Lower lobe of right lung (tissue), 2 donors: ENCODE data around the gene TMEM250. TPM values are rescaled to one million over a fixed set of nuclear protein-coding genes. Genes with fewer than 3 reads are reported as not detected.

ENCODE experiments used
- ATAC-seq, 2 donors: fragments of 200-7000 bp; cut with Tn5 transposase; one replicate each; pipeline ENCODE4 v1.9.1; 2020 to 2022; ENCODE audit warnings: mild to moderate bottlenecking in 2 of 2, moderate library complexity in 2 of 2
- DNase-seq: peaks from one replicate; pipeline ENCODE4 v3.0.0-alpha.2; 2020
- H3K27ac ChIP-seq: fragments of 200-600 bp; one replicate; pipeline ENCODE4 v1.8.0; 2022
- H3K27me3 ChIP-seq: fragments of 200-600 bp; one replicate; pipeline ENCODE4 v1.8.0; 2022; ENCODE audit warnings: low read depth
- H3K36me3 ChIP-seq: fragments of 200-600 bp; one replicate; pipeline ENCODE4 v1.8.0; 2022; ENCODE audit warnings: mild to moderate bottlenecking
- H3K4me1 ChIP-seq: fragments of 200-600 bp; one replicate; pipeline ENCODE4 v1.8.0; 2022
- H3K4me3 ChIP-seq: fragments of 200-600 bp; one replicate; pipeline ENCODE4 v1.8.0; 2022; ENCODE audit warnings: mild to moderate bottlenecking
- H3K9me3 ChIP-seq: fragments of 200-600 bp; one replicate; pipeline ENCODE4 v1.8.0; 2022
- intact Hi-C: fragments of 100-400 bp; cut with DNase I; formaldehyde crosslinking; loops from one replicate; pipeline ENCODE4 v1.11.0; 2022
- total RNA-seq: library from RNA; stranded (reverse); fragmentation: NEBNext Ultra II Directional; extraction: Animal tissue kit (Norgen Biotek cat#: 25700); gene quantifications from one replicate; pipeline ENCODE4 v1.2.1, GENCODE V29; 2021
- TF ChIP-seq, protein P1 (sequence below): fragments of 200-600 bp; IDR thresholded peaks from one replicate; pipeline ENCODE4 v1.8.0; 2022; ENCODE audit warnings: antibody characterized with exemption, mild to moderate bottlenecking
- donor health status: DM: no; HTN: yes; CAD: no; lungs with severe emphysema.

The TMEM250 gene
- total RNA-seq, 1 donor from 2014 or later: 31.2 TPM

- Histone ChIP-seq H3K4me3 (no peak overlapping the region), H3K9me3 (no peaks in the 10 kb centered on the region), H3K4me1 (peaks cover 10% of the 10 kb centered on the region), H3K27me3 (peaks cover 33% of the 10 kb centered on the region), H3K27ac (no peak overlapping the region), H3K36me3 (no peaks in the 10 kb centered on the region)
- intact Hi-C loops: no loop called here
- ATAC-seq (no peak), DNase-seq (no peak)
- TF ChIP-seq, protein P1, sequence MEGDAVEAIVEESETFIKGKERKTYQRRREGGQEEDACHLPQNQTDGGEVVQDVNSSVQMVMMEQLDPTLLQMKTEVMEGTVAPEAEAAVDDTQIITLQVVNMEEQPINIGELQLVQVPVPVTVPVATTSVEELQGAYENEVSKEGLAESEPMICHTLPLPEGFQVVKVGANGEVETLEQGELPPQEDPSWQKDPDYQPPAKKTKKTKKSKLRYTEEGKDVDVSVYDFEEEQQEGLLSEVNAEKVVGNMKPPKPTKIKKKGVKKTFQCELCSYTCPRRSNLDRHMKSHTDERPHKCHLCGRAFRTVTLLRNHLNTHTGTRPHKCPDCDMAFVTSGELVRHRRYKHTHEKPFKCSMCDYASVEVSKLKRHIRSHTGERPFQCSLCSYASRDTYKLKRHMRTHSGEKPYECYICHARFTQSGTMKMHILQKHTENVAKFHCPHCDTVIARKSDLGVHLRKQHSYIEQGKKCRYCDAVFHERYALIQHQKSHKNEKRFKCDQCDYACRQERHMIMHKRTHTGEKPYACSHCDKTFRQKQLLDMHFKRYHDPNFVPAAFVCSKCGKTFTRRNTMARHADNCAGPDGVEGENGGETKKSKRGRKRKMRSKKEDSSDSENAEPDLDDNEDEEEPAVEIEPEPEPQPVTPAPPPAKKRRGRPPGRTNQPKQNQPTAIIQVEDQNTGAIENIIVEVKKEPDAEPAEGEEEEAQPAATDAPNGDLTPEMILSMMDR: no peak
These were observed 8.6 kb upstream of the TMEM250 start for GRCh38 chr9:136127313-136127712.

- Histone ChIP-seq H3K27me3 (peaks cover 16% of the 10 kb centered on the region), H3K4me3 (no peak overlapping the region), H3K36me3 (no peaks in the 10 kb centered on the region), H3K4me1 (peaks cover 10% of the 10 kb centered on the region), H3K9me3 (no peaks in the 10 kb centered on the region), H3K27ac (no peak overlapping the region)
- TF ChIP-seq, protein P1: no peak
- DNase-seq (no peak), ATAC-seq (no peak)
- intact Hi-C loops: no loop called here
These were observed 6.5 kb upstream of the TMEM250 start for GRCh38 chr9:136124976-136125692.

GRCh38 chr9:136122425-136123383, 4.0 kb upstream of the TMEM250 start:
- TF ChIP-seq, protein P1: peak; percentile 99
- H3K4me3 ChIP-seq: peak overlapping the region; percentile 24
- H3K36me3 ChIP-seq: no peaks in the 10 kb centered on the region
- H3K27me3 ChIP-seq: peaks cover 7% of the 10 kb centered on the region
- no peak overlapping the region for H3K27ac ChIP-seq
- H3K4me1 ChIP-seq: peaks cover 21% of the 10 kb centered on the region
- H3K9me3 ChIP-seq: no peaks in the 10 kb centered on the region
- peak; percentile 42 to 54 for ATAC-seq
- peak; percentile 86 for DNase-seq
- intact Hi-C loops: no loop called here

GRCh38 chr9:136121801-136122200, 3.1 kb upstream of the TMEM250 start:
- DNase-seq: no peak
- no peak for ATAC-seq
- intact Hi-C loops: no loop called here
- Histone ChIP-seq H3K27me3 (peaks cover 7% of the 10 kb centered on the region), H3K36me3 (no peaks in the 10 kb centered on the region), H3K4me3 (no peak overlapping the region), H3K4me1 (peaks cover 30% of the 10 kb centered on the region), H3K27ac (no peak overlapping the region), H3K9me3 (no peaks in the 10 kb centered on the region)
- TF ChIP-seq, protein P1: no peak

DNA sequence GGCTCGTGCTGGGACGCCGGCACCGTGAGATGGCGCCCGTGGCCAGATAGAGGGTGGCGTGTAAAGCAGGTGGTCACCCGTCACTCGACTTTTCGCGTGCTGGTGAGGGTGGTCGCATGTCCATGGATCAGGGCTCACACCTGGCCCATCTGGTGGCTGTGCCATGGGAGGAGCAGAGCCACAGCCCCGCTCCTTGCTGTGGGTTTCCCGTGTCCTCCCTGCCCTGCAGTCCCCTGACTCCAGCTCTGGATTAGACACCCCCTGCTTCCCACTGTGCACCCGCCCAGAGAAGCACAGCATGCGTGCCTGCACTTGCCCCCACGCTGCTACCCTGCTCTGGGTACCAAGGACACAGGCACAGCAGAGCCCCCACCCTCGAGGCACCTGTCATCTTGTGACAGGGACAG, 1.8 kb upstream of the TMEM250 start:
- Histone ChIP-seq H3K9me3 (no peaks in the 10 kb centered on the region), H3K36me3 (peaks cover 13% of the 10 kb centered on the region), H3K4me1 (peaks cover 30% of the 10 kb centered on the region), H3K27me3 (peaks cover 7% of the 10 kb centered on the region), H3K4me3 (no peak overlapping the region), H3K27ac (no peak overlapping the region)
- intact Hi-C loops: no loop called here
- no peak for ATAC-seq
- TF ChIP-seq, protein P1: no peak
- no peak for DNase-seq
